ENCODE data around the gene PACSIN2.

- TF ChIP-seq ESRRA (CRISPR knock-in tag; IDR thresholded peaks at IDR 0.05; ENCODE audit: borderline replicate concordance) (no peak), CTCF (IDR thresholded peaks at IDR 0.05) (no peak), FOXJ3 (CRISPR knock-in tag; IDR thresholded peaks at IDR 0.05; ENCODE audit: borderline replicate concordance) (no peak), NR2C2 (CRISPR knock-in tag; IDR thresholded peaks at IDR 0.05) (no peak), JUN (CRISPR knock-in tag; IDR thresholded peaks at IDR 0.05) (no peak), JAZF1 (CRISPR knock-in tag; IDR thresholded peaks at IDR 0.05) (no peak), ZNF281 (CRISPR knock-in tag; IDR thresholded peaks at IDR 0.05) (no peak), PRRX2 (CRISPR knock-in tag; IDR thresholded peaks at IDR 0.05) (no peak)
Observed at GRCh38 chr22:42879371-42880021, 135.5 kb downstream of the PACSIN2 start.
